ENCODE data around the gene WIPF1. TPM values are rescaled to one million over a fixed set of nuclear protein-coding genes. Genes with fewer than 3 reads are reported as not detected.
A peak's percentile ranks its signal among the peaks of the same experiment; 100 is the strongest.
"Not testable (repeated sequence)": the region's sequence is repeated elsewhere in the genome, so short reads cannot be mapped to it uniquely, and the experiment has no call there.

The WIPF1 gene
- total RNA-seq, 1 donor from 2014 or later, result 60.1 TPM

GRCh38 chr2:174552880-174553279 is 44.7 kb downstream of the WIPF1 start:
- Mint-ChIP-seq H3K4me1 (ENCODE audit: unreplicated experiment) (no peaks in the 10 kb centered on the region), H3K9me3 (ENCODE audit: unreplicated experiment) (peaks cover 6% of the 10 kb centered on the region), H3K36me3 (ENCODE audit: unreplicated experiment) (peaks cover 8% of the 10 kb centered on the region), H3K27ac (ENCODE audit: unreplicated experiment) (no peak overlapping the region), H3K27me3 (ENCODE audit: unreplicated experiment) (no peaks in the 10 kb centered on the region), H3K4me3 (ENCODE audit: unreplicated experiment) (no peak overlapping the region)
- no peak for DNase-seq (ENCODE audit: extremely low spot score, unreplicated experiment)
- TF ChIP-seq CTCF (IDR thresholded peaks at IDR 0.05), result no peak

GRCh38 chr2:174551697-174552096 is 45.9 kb downstream of the WIPF1 start:
- Mint-ChIP-seq H3K9me3 (ENCODE audit: unreplicated experiment) (peaks cover 6% of the 10 kb centered on the region), H3K27me3 (ENCODE audit: unreplicated experiment) (no peaks in the 10 kb centered on the region), H3K4me1 (ENCODE audit: unreplicated experiment) (no peaks in the 10 kb centered on the region), H3K4me3 (ENCODE audit: unreplicated experiment) (no peak overlapping the region), H3K36me3 (ENCODE audit: unreplicated experiment) (peaks cover 8% of the 10 kb centered on the region), H3K27ac (ENCODE audit: unreplicated experiment) (no peak overlapping the region)
- no peak for TF ChIP-seq CTCF (IDR thresholded peaks at IDR 0.05)
- DNase-seq (ENCODE audit: extremely low spot score, unreplicated experiment), result no peak

- H3K27me3 Mint-ChIP-seq (ENCODE audit: unreplicated experiment); H3K9me3 Mint-ChIP-seq (ENCODE audit: unreplicated experiment); H3K27ac Mint-ChIP-seq (ENCODE audit: unreplicated experiment); H3K4me3 Mint-ChIP-seq (ENCODE audit: unreplicated experiment); H3K4me1 Mint-ChIP-seq (ENCODE audit: unreplicated experiment); DNase-seq (ENCODE audit: extremely low spot score, unreplicated experiment); H3K36me3 Mint-ChIP-seq (ENCODE audit: unreplicated experiment): not testable (repeated sequence)
Measured at GRCh38 chr2:174548646-174549045, 49.0 kb downstream of the WIPF1 start.

GRCh38 chr2:174548021-174548420 is 49.6 kb downstream of the WIPF1 start:
- H3K9me3 Mint-ChIP-seq (ENCODE audit: unreplicated experiment); H3K36me3 Mint-ChIP-seq (ENCODE audit: unreplicated experiment): not testable (repeated sequence)

GRCh38 chr2:174546519-174547506 is 50.8 kb downstream of the WIPF1 start:
- no peak for DNase-seq (ENCODE audit: extremely low spot score, unreplicated experiment)
- H3K27ac Mint-ChIP-seq (ENCODE audit: unreplicated experiment), result no peak overlapping the region
- TF ChIP-seq CTCF (IDR thresholded peaks at IDR 0.05), result peak; percentile 45
- peaks cover 7% of the 10 kb centered on the region for H3K27me3 Mint-ChIP-seq (ENCODE audit: unreplicated experiment)
- no peaks in the 10 kb centered on the region for H3K9me3 Mint-ChIP-seq (ENCODE audit: unreplicated experiment)
- no peak overlapping the region for H3K4me3 Mint-ChIP-seq (ENCODE audit: unreplicated experiment)
- H3K36me3 Mint-ChIP-seq (ENCODE audit: unreplicated experiment), result no peaks in the 10 kb centered on the region
- H3K4me1 Mint-ChIP-seq (ENCODE audit: unreplicated experiment), result no peaks in the 10 kb centered on the region

More at GRCh38 chr2:174548021-174548420, 49.6 kb downstream of the WIPF1 start:
- not testable (repeated sequence) for DNase-seq (ENCODE audit: extremely low spot score, unreplicated experiment); H3K4me1 Mint-ChIP-seq (ENCODE audit: unreplicated experiment); H3K27ac Mint-ChIP-seq (ENCODE audit: unreplicated experiment); H3K4me3 Mint-ChIP-seq (ENCODE audit: unreplicated experiment); H3K27me3 Mint-ChIP-seq (ENCODE audit: unreplicated experiment)

GRCh38 chr2:174545240-174545639 is 52.4 kb downstream of the WIPF1 start:
- Mint-ChIP-seq H3K27me3 (ENCODE audit: unreplicated experiment) (peaks cover 7% of the 10 kb centered on the region), H3K4me3 (ENCODE audit: unreplicated experiment) (no peak overlapping the region), H3K9me3 (ENCODE audit: unreplicated experiment) (no peaks in the 10 kb centered on the region), H3K27ac (ENCODE audit: unreplicated experiment) (no peak overlapping the region), H3K4me1 (ENCODE audit: unreplicated experiment) (no peaks in the 10 kb centered on the region), H3K36me3 (ENCODE audit: unreplicated experiment) (no peaks in the 10 kb centered on the region)
- DNase-seq (ENCODE audit: extremely low spot score, unreplicated experiment), result no peak
- no peak for TF ChIP-seq CTCF (IDR thresholded peaks at IDR 0.05)

Measured in osteocyte (in vitro differentiated cells).